Lung (tissue), 12 donors: ENCODE results near the gene TBX1. TPM values are rescaled to one million over a fixed set of nuclear protein-coding genes. Genes with fewer than 3 reads are reported as not detected.

ENCODE experiments used
- ATAC-seq: fragments of 200-7000 bp; cut with Tn5 transposase; one replicate; pipeline ENCODE4 v1.9.1; 2020; ENCODE audit warnings: moderate number of reproducible peaks; ENCODE audit not compliant: insufficient read depth, low FRiP score
- DNase-seq, 3 donors: peaks; one replicate each; pipeline ENCODE4 v3.0.0-alpha.2; 2013 to 2017
- H3K27ac ChIP-seq, 2 donors: one replicate each; pipeline ENCODE4 v1.5.1; 2013; ENCODE audit warnings: mild to moderate bottlenecking in 2 of 2, moderate library complexity in 2 of 2, control low read depth in 1 of 2, inconsistent platforms in 1 of 2, low read depth in 1 of 2, low read length in 1 of 2
- H3K27me3 ChIP-seq, 3 donors: one replicate each; pipeline ENCODE4 v1.5.1; 2013; ENCODE audit warnings: low read length in 2 of 3; ENCODE audit not compliant: control insufficient read depth in 3 of 3, insufficient read depth in 3 of 3
- H3K36me3 ChIP-seq, 4 donors: one replicate each; pipeline ENCODE4 v1.5.1; 2013; ENCODE audit warnings: low read length in 4 of 4, mild to moderate bottlenecking in 1 of 4, moderate library complexity in 1 of 4; ENCODE audit not compliant: control insufficient read depth in 4 of 4, insufficient read depth in 4 of 4
- H3K4me1 ChIP-seq, 5 donors: one replicate each; pipeline ENCODE4 v1.5.1; 2013; ENCODE audit warnings: low read length in 5 of 5, mild to moderate bottlenecking in 2 of 5, moderate library complexity in 1 of 5; ENCODE audit not compliant: control insufficient read depth in 5 of 5, insufficient read depth in 5 of 5
- H3K4me3 ChIP-seq: one replicate; pipeline ENCODE4 v1.5.1; 2013; ENCODE audit warnings: mild to moderate bottlenecking, control low read depth, moderate library complexity
- H3K9ac ChIP-seq, 2 donors: one replicate each; pipeline ENCODE4 v1.5.1; 2013; ENCODE audit warnings: low read length in 2 of 2, control low read depth in 1 of 2; ENCODE audit not compliant: insufficient read depth in 1 of 2
- H3K9me3 ChIP-seq, 4 donors: one replicate each; pipeline ENCODE4 v1.5.1; 2013; ENCODE audit warnings: low read length in 3 of 4, mild to moderate bottlenecking in 1 of 4, moderate library complexity in 1 of 4; ENCODE audit not compliant: control insufficient read depth in 4 of 4, insufficient read depth in 3 of 4
- CTCF ChIP-seq: IDR thresholded peaks from 2 replicates; pipeline ENCODE4 v1.5.1; 2012; ENCODE audit warnings: mild to moderate bottlenecking; ENCODE audit errors: control extremely low read depth, extremely low read depth
- WGBS, 2 donors: extraction: QIAGEN DNeasy Blood & Tissue Kit; methylation state at CpG; one replicate each; pipeline ENCODE4 v1.1.7; 2013; 5-methylcytosine and 5-hydroxymethylcytosine counted together
- polyA plus RNA-seq, 2 donors: library from polyadenylated mRNA; stranded (reverse); fragments of 200-250 nt; gene quantifications; one replicate each; pipeline ENCODE4 v1.2.1, GENCODE V29; 2013
- total RNA-seq, 2 donors: library from RNA; depleted of rRNA in 1 of 2; stranded (reverse); fragments of >200 nt in 1 of 2; gene quantifications; one replicate each; pipeline ENCODE4 v1.2.1, GENCODE V29; 2014 to 2021
- donor health status: control.
- donor health status: control.
- donor health status: Bipolar disorder and iron deficiency.
- donor health status: healthy.
- donor health status: DM: yes; HTN: yes; CAD: no.

TBX1 gene
- total and polyA plus RNA-seq, 4 donors = 2.3 to 19.3 (median 4.5) TPM

DNA sequence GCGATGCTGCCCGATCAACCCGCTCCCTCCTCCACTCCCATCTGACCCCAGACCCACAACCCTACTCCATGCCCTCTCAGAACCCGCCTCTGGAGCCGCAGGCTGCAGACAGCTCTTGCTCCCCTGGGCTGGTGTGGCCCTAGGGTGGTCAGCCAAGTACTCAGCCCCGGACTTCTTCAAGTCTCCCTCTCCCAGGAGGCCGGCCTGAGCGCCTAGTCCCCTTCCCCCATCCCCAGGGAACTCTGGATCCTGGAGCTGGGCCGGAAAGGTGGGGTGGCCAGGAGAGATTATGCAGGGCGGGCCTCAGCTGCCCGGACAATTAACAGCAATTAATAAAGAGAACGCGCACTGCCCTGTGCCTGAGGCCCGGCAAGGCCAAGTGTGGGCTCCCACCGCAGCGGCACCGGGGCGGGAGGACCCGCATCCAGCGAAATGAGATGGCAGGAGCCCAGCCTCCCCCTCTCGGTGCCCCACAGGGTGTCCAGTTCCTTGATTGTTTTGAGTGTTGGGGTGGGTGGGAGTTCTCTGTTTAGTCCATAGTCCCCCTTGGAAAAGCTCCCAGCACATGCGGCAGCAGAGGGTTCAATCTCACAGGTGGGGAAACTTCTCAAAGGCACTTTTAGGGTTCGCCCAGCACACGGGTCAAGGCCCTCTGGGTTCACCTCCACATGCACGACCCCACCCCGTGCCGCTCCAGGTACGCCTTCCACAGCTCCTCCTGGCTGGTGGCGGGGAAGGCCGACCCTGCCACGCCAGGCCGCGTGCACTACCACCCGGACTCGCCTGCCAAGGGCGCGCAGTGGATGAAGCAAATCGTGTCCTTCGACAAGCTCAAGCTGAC is 3.1 kb downstream of the TBX1 start:
- WGBS, 2 donors = 58 to 71% methylated on average over 39 of the region's 39 CpGs
- ATAC-seq (no peak), DNase-seq (no peak)
- Histone ChIP-seq H3K4me3 (no peak overlapping the region), H3K9me3 (peaks cover 0 to 7% (median 0%) of the 10 kb centered on the region in 4 donors), H3K9ac (no peak overlapping the region), H3K27me3 (peaks cover 5 to 69% (median 52%) of the 10 kb centered on the region in 3 donors), H3K36me3 (no peaks in the 10 kb centered on the region), H3K27ac (no peak overlapping the region), H3K4me1 (peaks cover 0 to 25% (median 0%) of the 10 kb centered on the region in 5 donors)
- no peak for TF ChIP-seq CTCF

DNA sequence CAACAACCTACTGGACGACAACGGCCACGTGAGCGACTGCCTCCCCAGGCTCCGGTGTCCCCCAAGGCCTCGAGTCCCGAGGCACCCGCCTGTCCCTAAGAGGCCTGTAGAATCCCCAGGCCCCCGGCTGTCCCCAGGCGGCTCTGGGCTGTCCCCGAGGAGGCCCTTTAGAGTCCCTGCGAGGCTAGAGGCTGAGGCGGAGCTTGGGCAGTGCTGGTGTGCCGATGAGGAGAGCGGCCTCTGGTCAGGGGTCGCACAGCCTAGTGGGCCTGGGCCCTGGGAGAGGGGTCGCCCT is 3.7 kb downstream of the TBX1 start:
- Histone ChIP-seq H3K4me1 (peaks cover 0 to 20% (median 0%) of the 10 kb centered on the region in 5 donors), H3K27ac (no peak overlapping the region), H3K36me3 (no peaks in the 10 kb centered on the region), H3K27me3 (peaks cover 5 to 69% (median 52%) of the 10 kb centered on the region in 3 donors), H3K4me3 (no peak overlapping the region), H3K9ac (no peak overlapping the region), H3K9me3 (peaks cover 0 to 7% (median 0%) of the 10 kb centered on the region in 4 donors)
- no peak for TF ChIP-seq CTCF
- DNase-seq (no peak), ATAC-seq (no peak)
- 65 to 74% methylated on average over 17 of the region's 17 CpGs for WGBS, 2 donors

DNA sequence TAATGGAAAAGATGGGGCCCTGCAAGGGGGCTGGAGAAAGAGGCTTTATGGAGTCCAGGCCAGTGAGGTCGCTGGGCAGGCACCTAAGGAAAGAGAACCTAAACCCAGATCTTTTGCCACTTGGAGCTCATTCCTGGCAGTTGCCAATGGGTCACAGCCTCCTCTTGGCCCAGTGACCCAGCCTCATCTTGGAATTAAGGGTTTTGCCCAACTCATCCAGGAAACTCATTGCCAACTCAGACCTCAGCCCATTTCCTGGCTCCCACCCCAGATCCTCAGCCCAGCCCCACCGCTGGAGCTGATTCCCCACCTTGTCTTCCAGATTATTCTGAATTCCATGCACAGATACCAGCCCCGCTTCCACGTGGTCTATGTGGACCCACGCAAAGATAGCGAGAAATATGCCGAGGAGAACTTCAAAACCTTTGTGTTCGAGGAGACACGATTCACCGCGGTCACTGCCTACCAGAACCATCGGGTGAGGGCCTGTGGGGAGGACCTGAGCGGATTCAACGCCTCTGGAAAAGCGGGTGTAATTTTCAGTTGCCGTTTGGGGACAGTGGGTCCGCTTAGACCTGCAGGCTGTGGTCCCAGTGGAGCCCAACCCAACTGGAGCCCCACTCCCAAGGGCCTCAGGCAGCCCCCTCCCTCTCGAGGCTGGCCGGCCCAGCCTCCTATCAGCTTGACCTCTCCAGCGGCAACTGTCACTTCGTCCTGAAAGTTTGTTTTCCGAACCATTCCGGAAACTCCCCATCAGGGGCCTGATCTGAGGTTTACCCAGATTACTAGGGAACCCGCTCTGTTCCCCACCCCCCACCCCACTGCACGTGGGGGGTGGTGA is 4.3 kb downstream of the TBX1 start:
- H3K4me3 ChIP-seq = no peak overlapping the region
- peaks cover 0 to 7% (median 0%) of the 10 kb centered on the region in 4 donors for H3K9me3 ChIP-seq
- H3K4me1 ChIP-seq = peaks cover 0 to 20% (median 0%) of the 10 kb centered on the region in 5 donors
- H3K27ac ChIP-seq = no peak overlapping the region
- no peak for TF ChIP-seq CTCF
- peaks cover 5 to 70% (median 49%) of the 10 kb centered on the region in 3 donors for H3K27me3 ChIP-seq
- WGBS, 2 donors = 40 to 62% methylated on average over 25 of the region's 25 CpGs
- H3K36me3 ChIP-seq = no peaks in the 10 kb centered on the region
- ATAC-seq (no peak), DNase-seq (no peak)
- no peak overlapping the region for H3K9ac ChIP-seq
